Esophagus muscularis mucosa (tissue), 4 donors: ENCODE results near the gene HOXC11. TPM values are rescaled to one million over a fixed set of nuclear protein-coding genes. Genes with fewer than 3 reads are reported as not detected.
A peak's percentile ranks its signal among the peaks of the same experiment; 100 is the strongest.

ENCODE experiments used
- DNase-seq: peaks from one replicate; pipeline ENCODE4 v3.0.0-alpha.2; 2017; ENCODE audit errors: extremely low spot score
- H3K27ac ChIP-seq, 4 donors: fragments of 200-600 bp; sonication (generic); replicated peaks in 1 of 4; 1 replicate in 3 of 4; 2 replicates in 1 of 4; pipeline ENCODE4 v1.5.1; 2016 to 2019; ENCODE audit warnings: mild to moderate bottlenecking in 1 of 4
- H3K27me3 ChIP-seq, 4 donors: fragments of 200-600 bp; sonication (generic); one replicate each; pipeline versions ENCODE4 v1.5.1 to v1.6.0; 2016 to 2019
- H3K36me3 ChIP-seq, 4 donors: fragments of 200-600 bp; sonication (generic); one replicate each; pipeline ENCODE4 v1.5.1; 2016 to 2019
- H3K4me1 ChIP-seq, 4 donors: fragments of 200-600 bp; sonication (generic); one replicate each; pipeline ENCODE4 v1.5.1; 2016 to 2019
- H3K4me3 ChIP-seq, 4 donors: fragments of 200-600 bp; sonication (generic); 1 replicate in 2 of 4; 2 replicates in 2 of 4; pipeline ENCODE4 v1.5.1; 2016 to 2019; ENCODE audit warnings: mild to moderate bottlenecking in 4 of 4, moderate library complexity in 1 of 4
- H3K9me3 ChIP-seq, 4 donors: fragments of 200-600 bp; sonication (generic); 1 replicate in 3 of 4; 2 replicates in 1 of 4; pipeline ENCODE4 v1.5.1; 2016 to 2019
- CTCF ChIP-seq, 3 experiments: fragments of 200-600 bp in 2 of 3; fragments of 450-650 bp in 1 of 3; sonication (generic) in 2 of 3; IDR thresholded peaks; one replicate each; pipeline ENCODE4 v1.5.1; 2017 to 2019; ENCODE audit warnings: antibody characterized with exemption in 3 of 3, mild to moderate bottlenecking in 2 of 3, moderate library complexity in 1 of 3
- EP300 ChIP-seq: sonication (generic); formaldehyde crosslinking; IDR thresholded peaks from one replicate; pipeline ENCODE4 v1.6.1; 2017; ENCODE audit warnings: antibody characterized with exemption
- POLR2A ChIP-seq: fragments of 450-650 bp; IDR thresholded peaks from one replicate; pipeline ENCODE4 v1.6.1; 2017; ENCODE audit warnings: antibody characterized with exemption, moderate library complexity, mild to moderate bottlenecking, low read depth
- POLR2AphosphoS5 ChIP-seq, 2 donors: sonication (generic); formaldehyde crosslinking; IDR thresholded peaks; one replicate each; pipeline ENCODE4 v1.6.1; 2017; ENCODE audit warnings: antibody characterized with exemption in 2 of 2
- WGBS: methylation state at CpG from one replicate; pipeline ENCODE4 v1.1.5; 2018; 5-methylcytosine and 5-hydroxymethylcytosine counted together
- intact Hi-C: fragments of 100-400 bp; cut with DNase I; formaldehyde crosslinking; loops from one replicate; pipeline ENCODE4 v1.15.1; 2023
- total RNA-seq, 4 donors: library from RNA; depleted of rRNA; stranded (reverse); fragments of >200 nt; gene quantifications; one replicate each; pipeline versions ENCODE4 v1.1.0 to v1.2.1, GENCODE V29; 2016

HOXC11 gene
- total RNA-seq, 4 donors from 2014 or later: not detected

GRCh38 chr12:53935383-53936341 is 37.3 kb upstream of the HOXC11 start:
- Histone ChIP-seq H3K4me3 (peak overlapping the region in 2 of 4 donors; percentile 18), H3K9me3 (no peaks in the 10 kb centered on the region), H3K27me3 (peaks cover 18 to 100% (median 88%) of the 10 kb centered on the region in 4 donors), H3K36me3 (no peaks in the 10 kb centered on the region), H3K27ac (no peak overlapping the region), H3K4me1 (peaks cover 12 to 33% (median 30%) of the 10 kb centered on the region in 4 donors)
- WGBS: 8% methylated on average over 47 of the region's 49 CpGs
- no peak for DNase-seq
- TF ChIP-seq POLR2AphosphoS5 (IDR thresholded peaks at IDR 0.05): no peak
- TF ChIP-seq EP300: no peak
- no peak for TF ChIP-seq CTCF (IDR thresholded peaks at IDR 0.05)
- no peak for TF ChIP-seq POLR2A
- intact Hi-C loops: no loop called here

- DNase-seq: no peak
- no peak overlapping the region for H3K27ac ChIP-seq
- H3K27me3 ChIP-seq: peaks cover 18 to 100% (median 82%) of the 10 kb centered on the region in 4 donors
- intact Hi-C loops: no loop called here
- H3K4me1 ChIP-seq: peaks cover 12 to 33% (median 30%) of the 10 kb centered on the region in 4 donors
- H3K4me3 ChIP-seq: no peak overlapping the region
- no peaks in the 10 kb centered on the region for H3K36me3 ChIP-seq
- no peaks in the 10 kb centered on the region for H3K9me3 ChIP-seq
- 12% methylated on average over 8 of the region's 12 CpGs for WGBS
- TF ChIP-seq POLR2A: no peak
- TF ChIP-seq EP300: no peak
- TF ChIP-seq CTCF (IDR thresholded peaks at IDR 0.05): no peak
- no peak for TF ChIP-seq POLR2AphosphoS5 (IDR thresholded peaks at IDR 0.05)
These were observed 35.8 kb upstream of the HOXC11 start for GRCh38 chr12:53937099-53937498.

- DNase-seq: no peak
- WGBS: 16% methylated on average over 23 of the region's 23 CpGs
- intact Hi-C loops: no loop called here
- H3K27ac ChIP-seq: no peak overlapping the region
- TF ChIP-seq POLR2AphosphoS5 (IDR thresholded peaks at IDR 0.05) (no peak), EP300 (no peak), CTCF (IDR thresholded peaks at IDR 0.05) (no peak), POLR2A (no peak)
- H3K36me3 ChIP-seq: no peaks in the 10 kb centered on the region
- peaks cover 18 to 100% (median 89%) of the 10 kb centered on the region in 4 donors for H3K27me3 ChIP-seq
- H3K4me3 ChIP-seq: peak overlapping the region in 2 of 4 donors; percentile 12 to 20
- H3K4me1 ChIP-seq: peaks cover 12 to 33% (median 30%) of the 10 kb centered on the region in 4 donors
- no peaks in the 10 kb centered on the region for H3K9me3 ChIP-seq
These were observed 35.2 kb upstream of the HOXC11 start for GRCh38 chr12:53937596-53938325.

GRCh38 chr12:53938326-53939140 is 34.4 kb upstream of the HOXC11 start, which contains the start of gene HOXC13:
Gene HOXC13 (plus strand): TSS chr12:53938831. CDS start chr12:53938907, 76 bp downstream.
- Histone ChIP-seq H3K27ac (no peak within 1 kb of the TSS), H3K27me3 (peaks cover 18 to 100% (median 91%) of the 10 kb centered on the region in 4 donors), H3K36me3 (no peaks in the 10 kb centered on the region), H3K4me3 (peak within 1 kb of the TSS; percentile 1 to 20 (median 16)), H3K9me3 (no peaks in the 10 kb centered on the region), H3K4me1 (peaks cover 12 to 33% (median 30%) of the 10 kb centered on the region in 4 donors)
- 4% methylated on average over 43 of the region's 56 CpGs for WGBS
- no peak for TF ChIP-seq POLR2A
- no peak for TF ChIP-seq CTCF (IDR thresholded peaks at IDR 0.05)
- TF ChIP-seq EP300: no peak
- no peak for TF ChIP-seq POLR2AphosphoS5 (IDR thresholded peaks at IDR 0.05)
- no peak for DNase-seq
- intact Hi-C loops: no loop called here
